Tibial artery (tissue), 4 donors: ENCODE measurements around the gene AP3S2.
"Not testable (repeated sequence)": the region's sequence is repeated elsewhere in the genome, so short reads cannot be mapped to it uniquely, and the experiment has no call there.

Source experiments
- DNase-seq, 2 donors: peaks; one replicate each; pipeline ENCODE4 v3.0.0-alpha.2; 2019
- H3K27ac ChIP-seq, 2 donors: fragments of 200-600 bp; sonication (generic) in 1 of 2; 1 replicate in 1 of 2; 2 replicates in 1 of 2; pipeline ENCODE4 v1.5.1; 2018 to 2019; ENCODE audit warnings: mild to moderate bottlenecking in 1 of 2
- H3K27me3 ChIP-seq, 2 donors: fragments of 200-600 bp; sonication (generic) in 1 of 2; one replicate each; pipeline versions ENCODE4 v1.5.1 to v1.6.0; 2016 to 2019
- H3K36me3 ChIP-seq, 3 donors: fragments of 200-600 bp; sonication (generic) in 2 of 3; one replicate each; pipeline ENCODE4 v1.5.1; 2016 to 2019; ENCODE audit warnings: mild to moderate bottlenecking in 2 of 3
- H3K4me1 ChIP-seq, 4 donors: fragments of 200-600 bp; sonication (generic) in 2 of 4; 1 replicate in 3 of 4; 2 replicates in 1 of 4; pipeline ENCODE4 v1.5.1; 2016 to 2019
- H3K4me3 ChIP-seq, 2 donors: fragments of 200-600 bp; sonication (generic) in 1 of 2; 1 replicate in 1 of 2; 2 replicates in 1 of 2; pipeline ENCODE4 v1.5.1; 2018 to 2019; ENCODE audit warnings: mild to moderate bottlenecking in 2 of 2
- H3K9me3 ChIP-seq, 3 donors: fragments of 200-600 bp; sonication (generic) in 1 of 3; one replicate each; pipeline ENCODE4 v1.5.1; 2016 to 2019
- CTCF ChIP-seq, 2 experiments: fragments of 200-600 bp in 1 of 2; fragments of 450-650 bp in 1 of 2; IDR thresholded peaks; one replicate each; pipeline ENCODE4 v1.5.1; 2017 to 2019; ENCODE audit warnings: antibody characterized with exemption in 2 of 2, mild to moderate bottlenecking in 1 of 2, moderate library complexity in 1 of 2
- intact Hi-C: fragments of 100-400 bp; cut with DNase I; formaldehyde crosslinking; loops from one replicate; pipeline ENCODE4 v1.15.0; 2023; ENCODE audit warnings: low total_unique reads

The AP3S2 gene

GRCh38 chr15:89784686-89784960 is 109.2 kb downstream of the AP3S2 start:
- no peaks in the 10 kb centered on the region for H3K27me3 ChIP-seq
- H3K36me3 ChIP-seq = peaks cover 0 to 10% (median 4%) of the 10 kb centered on the region in 3 donors
- no peak overlapping the region for H3K27ac ChIP-seq
- peaks cover 0 to 6% (median 5%) of the 10 kb centered on the region in 3 donors for H3K9me3 ChIP-seq
- DNase-seq = no peak
- no peak for TF ChIP-seq CTCF (IDR thresholded peaks at IDR 0.05)
- H3K4me3 ChIP-seq = no peak overlapping the region
- intact Hi-C loops = no loop called here
- H3K4me1 ChIP-seq = peaks cover 0 to 9% (median 0%) of the 10 kb centered on the region in 4 donors

DNA sequence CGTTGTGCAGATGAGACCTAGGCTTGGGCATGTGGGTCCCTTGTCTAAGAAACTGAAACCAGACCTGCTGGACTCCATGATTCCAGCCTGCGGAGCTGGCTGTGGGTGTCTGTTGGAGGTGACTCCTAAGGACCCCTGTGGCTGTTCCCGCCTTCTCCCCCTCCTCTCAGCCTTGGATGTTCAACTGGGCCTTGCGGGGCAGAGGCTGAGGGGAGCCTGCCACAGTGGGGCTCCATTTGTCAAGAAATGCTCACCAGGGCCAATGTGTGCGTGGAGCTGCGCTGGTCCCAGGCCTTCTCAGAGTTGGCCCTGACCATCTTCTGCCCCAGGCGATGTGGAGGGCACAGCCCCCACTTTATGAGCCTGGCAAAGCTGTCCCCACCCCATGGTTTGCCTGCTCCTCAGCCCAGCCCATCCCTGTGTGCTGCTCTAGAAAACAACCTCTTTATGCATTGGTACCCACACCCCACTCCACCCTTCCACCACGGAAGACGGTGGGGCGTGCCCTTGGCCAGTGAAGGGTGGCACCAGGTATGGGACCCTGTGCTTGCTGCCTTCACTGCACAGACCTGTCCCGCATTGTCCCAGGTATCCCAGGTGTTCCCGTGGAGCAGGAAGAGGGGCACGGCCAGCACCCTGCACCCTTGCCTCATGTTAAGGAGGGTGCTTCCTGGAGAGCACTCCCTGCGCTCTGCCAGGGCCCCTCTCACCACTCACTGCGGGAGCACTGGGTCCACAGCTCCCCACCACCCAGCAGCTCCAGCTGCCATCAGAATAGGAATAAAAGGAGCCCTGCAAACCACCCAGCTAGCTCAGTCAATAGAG is 109.7 kb downstream of the AP3S2 start:
- peaks cover 0 to 6% (median 5%) of the 10 kb centered on the region in 3 donors for H3K9me3 ChIP-seq
- intact Hi-C loops = no loop called here
- H3K4me1 ChIP-seq = peaks cover 0 to 9% (median 0%) of the 10 kb centered on the region in 4 donors
- no peak for TF ChIP-seq CTCF (IDR thresholded peaks at IDR 0.05)
- H3K27ac ChIP-seq = no peak overlapping the region
- no peak for DNase-seq
- H3K36me3 ChIP-seq = peaks cover 0 to 6% (median 4%) of the 10 kb centered on the region in 3 donors
- no peaks in the 10 kb centered on the region for H3K27me3 ChIP-seq
- H3K4me3 ChIP-seq = no peak overlapping the region

- Histone ChIP-seq H3K36me3 (peaks cover 0 to 5% (median 4%) of the 10 kb centered on the region in 3 donors), H3K27ac (no peak overlapping the region), H3K27me3 (no peaks in the 10 kb centered on the region), H3K4me1 (peaks cover 0 to 9% (median 0%) of the 10 kb centered on the region in 4 donors), H3K4me3 (no peak overlapping the region), H3K9me3 (peaks cover 0 to 5% (median 4%) of the 10 kb centered on the region in 3 donors)
- intact Hi-C loops = no loop called here
- no peak for DNase-seq
- TF ChIP-seq CTCF (IDR thresholded peaks at IDR 0.05) = no peak
Observed at GRCh38 chr15:89783111-89783860, 110.5 kb downstream of the AP3S2 start.

- DNase-seq, H3K4me3 ChIP-seq, intact Hi-C loops, H3K4me1 ChIP-seq, H3K36me3 ChIP-seq, H3K9me3 ChIP-seq, H3K27ac ChIP-seq, H3K27me3 ChIP-seq: not testable (repeated sequence)
Observed at GRCh38 chr15:89782619-89782950, 111.2 kb downstream of the AP3S2 start.

DNA sequence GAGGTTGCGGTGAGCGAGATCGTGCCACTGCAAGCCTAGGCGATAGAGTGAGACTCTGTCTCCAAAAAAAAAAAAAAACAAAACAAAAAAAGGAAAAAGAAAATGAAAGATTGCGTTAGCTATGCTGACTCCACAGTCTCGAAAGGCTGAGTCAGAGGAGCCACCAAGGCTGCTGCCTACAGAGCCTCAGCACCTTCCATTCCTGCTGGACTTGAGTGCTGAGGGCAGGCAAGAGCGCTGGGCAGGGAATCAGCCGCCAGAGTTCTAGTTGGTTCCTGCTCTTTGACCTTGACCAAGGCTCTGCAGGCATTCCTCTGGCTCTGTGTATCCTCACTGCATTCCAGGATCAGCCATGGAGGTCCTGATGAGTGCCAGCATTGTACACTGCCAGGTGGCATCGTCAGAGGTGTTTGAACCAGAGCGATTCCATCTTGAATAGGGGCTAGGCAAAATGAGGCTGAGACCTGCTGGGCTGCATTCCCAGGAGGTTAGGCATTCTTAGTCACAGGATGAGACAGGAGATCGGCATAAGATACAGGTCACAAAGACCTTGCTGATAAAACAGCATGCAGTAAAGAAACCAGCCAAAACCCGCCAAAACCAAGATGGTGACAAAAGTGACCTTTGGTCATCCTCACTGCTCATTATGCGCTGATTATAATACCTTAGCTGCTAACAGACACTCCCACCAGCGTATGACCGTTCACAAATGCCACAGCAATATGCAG is 111.7 kb downstream of the AP3S2 start:
- Histone ChIP-seq H3K36me3 (no peaks in the 10 kb centered on the region), H3K27me3 (no peaks in the 10 kb centered on the region), H3K27ac (no peak overlapping the region), H3K4me3 (no peak overlapping the region), H3K4me1 (peaks cover 0 to 13% (median under 1%) of the 10 kb centered on the region in 4 donors), H3K9me3 (no peaks in the 10 kb centered on the region)
- intact Hi-C loops = no loop called here
- no peak for TF ChIP-seq CTCF (IDR thresholded peaks at IDR 0.05)
- no peak for DNase-seq

DNA sequence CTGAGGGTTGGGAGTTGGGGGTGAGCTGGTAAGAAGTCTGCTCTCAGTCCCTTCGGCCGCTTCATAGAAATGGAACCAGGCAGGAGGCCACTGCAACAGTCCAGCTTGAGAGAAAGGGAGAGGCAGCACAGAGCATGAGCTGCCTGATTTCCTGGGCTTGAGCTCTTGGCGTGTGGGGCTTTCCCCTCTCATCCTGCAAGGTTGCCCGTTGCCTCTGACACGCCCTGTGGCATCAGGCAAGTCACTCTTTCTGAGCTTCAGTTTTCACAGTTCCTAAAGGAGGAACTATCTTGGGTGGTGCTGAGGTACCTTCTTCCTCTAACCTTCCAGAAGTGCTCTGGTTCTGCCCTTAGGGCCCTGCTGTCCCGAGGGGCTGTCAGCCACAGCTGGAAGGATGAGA is 112.7 kb downstream of the AP3S2 start:
- H3K4me1 ChIP-seq = peaks cover 0 to 23% (median 6%) of the 10 kb centered on the region in 4 donors
- intact Hi-C loops = no loop called here

More for the DNA sequence above, 112.7 kb downstream of the AP3S2 start:
- Histone ChIP-seq H3K36me3 (no peaks in the 10 kb centered on the region), H3K27ac (no peak overlapping the region), H3K4me3 (no peak overlapping the region), H3K27me3 (no peaks in the 10 kb centered on the region), H3K9me3 (no peaks in the 10 kb centered on the region)
- no peak for DNase-seq
- TF ChIP-seq CTCF (IDR thresholded peaks at IDR 0.05) = no peak
